ENCODE results near the gene KSR1.

Gene KSR1

GRCh38 chr17:27548369-27548768 lies 92.1 kb downstream of the KSR1 start:
- H3K4me3 ChIP-seq (ENCODE audit: low read length) = no peak overlapping the region
- TF ChIP-seq ZNF274 (IDR thresholded peaks at IDR 0.05; ENCODE audit: low read depth, low read length) = no peak

- H3K4me3 ChIP-seq (ENCODE audit: low read length) = no peak overlapping the region
- TF ChIP-seq ZNF274 (IDR thresholded peaks at IDR 0.05; ENCODE audit: low read depth, low read length) = no peak
Measured at GRCh38 chr17:27549251-27549893, 93.1 kb downstream of the KSR1 start.

- TF ChIP-seq ZNF274 (IDR thresholded peaks at IDR 0.05; ENCODE audit: low read depth, low read length) = no peak
- no peak overlapping the region for H3K4me3 ChIP-seq (ENCODE audit: low read length)
Measured at GRCh38 chr17:27550291-27550930, 94.2 kb downstream of the KSR1 start.

- TF ChIP-seq ZNF274 (IDR thresholded peaks at IDR 0.05; ENCODE audit: low read depth, low read length) = no peak
- no peak overlapping the region for H3K4me3 ChIP-seq (ENCODE audit: low read length)
Measured at GRCh38 chr17:27550974-27551505, 94.8 kb downstream of the KSR1 start.

GRCh38 chr17:27551701-27552248 lies 95.5 kb downstream of the KSR1 start:
- TF ChIP-seq ZNF274 (IDR thresholded peaks at IDR 0.05; ENCODE audit: low read depth, low read length) = no peak

GRCh38 chr17:27552276-27552732 lies 96.1 kb downstream of the KSR1 start:
- no peak overlapping the region for H3K4me3 ChIP-seq (ENCODE audit: low read length)
- TF ChIP-seq ZNF274 (IDR thresholded peaks at IDR 0.05; ENCODE audit: low read depth, low read length) = no peak

More at GRCh38 chr17:27551701-27552248, 95.5 kb downstream of the KSR1 start:
- no peak overlapping the region for H3K4me3 ChIP-seq (ENCODE audit: low read length)

GRCh38 chr17:27553019-27553511 lies 96.8 kb downstream of the KSR1 start:
- no peak overlapping the region for H3K4me3 ChIP-seq (ENCODE audit: low read length)
- no peak for TF ChIP-seq ZNF274 (IDR thresholded peaks at IDR 0.05; ENCODE audit: low read depth, low read length)

GRCh38 chr17:27554152-27554551 lies 97.9 kb downstream of the KSR1 start:
- no peak for TF ChIP-seq ZNF274 (IDR thresholded peaks at IDR 0.05; ENCODE audit: low read depth, low read length)
- no peak overlapping the region for H3K4me3 ChIP-seq (ENCODE audit: low read length)

GRCh38 chr17:27554911-27555310 lies 98.7 kb downstream of the KSR1 start:
- no peak overlapping the region for H3K4me3 ChIP-seq (ENCODE audit: low read length)
- TF ChIP-seq ZNF274 (IDR thresholded peaks at IDR 0.05; ENCODE audit: low read depth, low read length) = no peak

GRCh38 chr17:27555339-27555738 lies 99.1 kb downstream of the KSR1 start:
- no peak overlapping the region for H3K4me3 ChIP-seq (ENCODE audit: low read length)
- no peak for TF ChIP-seq ZNF274 (IDR thresholded peaks at IDR 0.05; ENCODE audit: low read depth, low read length)

GRCh38 chr17:27558341-27558740 lies 102.1 kb downstream of the KSR1 start:
- no peak overlapping the region for H3K4me3 ChIP-seq (ENCODE audit: low read length)
- TF ChIP-seq ZNF274 (IDR thresholded peaks at IDR 0.05; ENCODE audit: low read depth, low read length) = no peak

- no peak overlapping the region for H3K4me3 ChIP-seq (ENCODE audit: low read length)
- TF ChIP-seq ZNF274 (IDR thresholded peaks at IDR 0.05; ENCODE audit: low read depth, low read length) = no peak
Measured at GRCh38 chr17:27558842-27559505, 102.7 kb downstream of the KSR1 start.

GRCh38 chr17:27559506-27560481 lies 103.5 kb downstream of the KSR1 start:
- no peak for TF ChIP-seq ZNF274 (IDR thresholded peaks at IDR 0.05; ENCODE audit: low read depth, low read length)
- no peak overlapping the region for H3K4me3 ChIP-seq (ENCODE audit: low read length)
